GM12878 (cell line): Measurements from ENCODE around the gene ZNF860. TPM values are rescaled to one million over a fixed set of nuclear protein-coding genes. Genes with fewer than 3 reads are reported as not detected.

Experiments used
- ATAC-seq: fragments of 200-7000 bp; cut with Tn5 transposase; 3 replicates; pipeline ENCODE4 v1.9.1; 2020; ENCODE audit warnings: mild to moderate bottlenecking, moderate library complexity
- BruUV-seq: library from RNA; stranded (reverse); fragments of 400-500 nt; replicated peaks from 2 replicates; lab custom pipeline; 2021; lab: Mats Ljungman, UMichigan
- CTCF ChIA-PET: fragments of 300-600 bp; sonication (Branson Sonifier 250); formaldehyde crosslinking; extraction: SDS; loops from one replicate; lab custom pipeline; 2021; ENCODE audit warnings: inconsistent platforms; lab: Yijun Ruan, JAX
- POLR2A ChIA-PET: fragments of 350-600 bp; formaldehyde crosslinking; extraction: SDS; loops from one replicate; lab custom pipeline; 2021; ENCODE audit warnings: inconsistent platforms; lab: Charles Lee
- RAD21 ChIA-PET: fragments of 300-600 bp; sonication (Branson Sonifier 250); formaldehyde crosslinking; loops from one replicate; lab custom pipeline; 2023; ENCODE audit warnings: antibody characterized with exemption; ENCODE audit not compliant: unreplicated experiment; lab: Charles Lee
- SMC1A ChIA-PET: fragments of 300-600 bp; sonication (Branson Sonifier 250); formaldehyde crosslinking; loops from one replicate; lab custom pipeline; 2023; ENCODE audit not compliant: unreplicated experiment, uncharacterized antibody; lab: Charles Lee
- DNase-seq: peaks from one replicate; pipeline ENCODE4 v3.0.0-alpha.2; 2011; ENCODE audit warnings: low read depth, low spot score
- FAIRE-seq: peaks from 3 replicates; lab custom pipeline; 2011; peaks lifted over from hg19 to GRCh38; lab: Jason Lieb, UNC
- H2AFZ ChIP-seq: 2 replicates; pipeline ENCODE4 v1.6.0; 2011; ENCODE audit warnings: low read depth, low read length, control low read depth; ENCODE audit not compliant: control insufficient read depth
- H3K27ac ChIP-seq: 2 replicates; pipeline ENCODE4 v1.5.1; 2011; ENCODE audit warnings: control low read depth; ENCODE audit not compliant: control insufficient read depth, insufficient read depth
- H3K27me3 ChIP-seq, 2 experiments: replicated peaks in 1 of 2; 2 replicates each; pipeline versions ENCODE4 v1.6.0 to v1.6.1; 2011; ENCODE audit warnings: low read length in 1 of 2; ENCODE audit not compliant: control insufficient read depth in 2 of 2, insufficient read depth in 2 of 2
- H3K36me3 ChIP-seq, 2 experiments: 2 replicates each; pipeline ENCODE4 v1.5.1; 2011; ENCODE audit warnings: low read length in 1 of 2; ENCODE audit not compliant: control insufficient read depth in 2 of 2, insufficient read depth in 2 of 2
- H3K4me1 ChIP-seq: 2 replicates; pipeline ENCODE4 v1.6.1; 2011; ENCODE audit warnings: mild to moderate bottlenecking, low read length, moderate library complexity, mixed read lengths; ENCODE audit not compliant: control insufficient read depth, insufficient read depth
- H3K4me2 ChIP-seq: 2 replicates; pipeline ENCODE4 v1.6.0; 2011; ENCODE audit warnings: control low read depth; ENCODE audit not compliant: control insufficient read depth, insufficient read depth
- H3K4me3 ChIP-seq: fragments of 200-600 bp; sonication (generic); 2 replicates; pipeline ENCODE4 v1.5.1; 2016
- H3K79me2 ChIP-seq: 2 replicates; pipeline ENCODE4 v1.6.0; 2011; ENCODE audit warnings: low read length; ENCODE audit not compliant: control insufficient read depth, insufficient read depth
- H3K9ac ChIP-seq: 2 replicates; pipeline ENCODE4 v1.8.0; 2011; ENCODE audit warnings: low read length, control low read depth, mixed read lengths; ENCODE audit not compliant: control insufficient read depth, insufficient read depth
- H3K9me3 ChIP-seq: replicated peaks from 3 replicates; pipeline ENCODE4 v1.5.1; 2011; ENCODE audit warnings: mild to moderate bottlenecking, low read length; ENCODE audit not compliant: control insufficient read depth, insufficient read depth
- H4K20me1 ChIP-seq: 2 replicates; pipeline ENCODE4 v1.6.0; 2011; ENCODE audit not compliant: control insufficient read depth, insufficient read depth
- CBX3 ChIP-seq: fragments of 200-600 bp; sonication (generic); IDR thresholded peaks from 2 replicates; pipeline ENCODE4 v1.6.1; 2016; ENCODE audit warnings: low read depth, borderline replicate concordance
- CBX5 ChIP-seq: sonication (generic); IDR thresholded peaks from 2 replicates; pipeline ENCODE4 v1.6.1; 2016; ENCODE audit warnings: low read depth, moderate library complexity, mild to moderate bottlenecking, inconsistent platforms
- CHD1 ChIP-seq: IDR thresholded peaks from 2 replicates; pipeline ENCODE4 v1.6.1; 2012; ENCODE audit warnings: low read depth, low read length, improper control_type of control experiment
- LARP7 ChIP-seq: fragments of 450-650 bp; IDR thresholded peaks from 2 replicates; pipeline ENCODE4 v1.6.1; 2017; ENCODE audit warnings: mild to moderate bottlenecking
- MTA2 ChIP-seq: fragments of 450-650 bp; IDR thresholded peaks from 2 replicates; pipeline ENCODE4 v1.6.1; 2016; ENCODE audit warnings: low read depth, mild to moderate bottlenecking, moderate library complexity
- MTA3 ChIP-seq: IDR thresholded peaks from 2 replicates; pipeline ENCODE4 v1.6.1; 2012; ENCODE audit warnings: low read length, inconsistent platforms, borderline replicate concordance
- NR2F1 ChIP-seq: fragments of 450-650 bp; conservative IDR thresholded peaks from 2 replicates; pipeline ENCODE4 v1.6.1; 2017; ENCODE audit warnings: mild to moderate bottlenecking
- SUPT20H ChIP-seq: IDR thresholded peaks from 2 replicates; pipeline ENCODE4 v1.6.1; 2011; ENCODE audit warnings: low read depth, mild to moderate bottlenecking, low read length, moderate library complexity, borderline replicate concordance; ENCODE audit not compliant: control insufficient read depth
- YBX1 ChIP-seq: fragments of 450-650 bp; IDR thresholded peaks from 2 replicates; pipeline ENCODE4 v1.6.1; 2016; ENCODE audit warnings: antibody characterized with exemption
- ZNF592 ChIP-seq: fragments of 450-650 bp; IDR thresholded peaks from 2 replicates; pipeline ENCODE4 v1.6.1; 2017; ENCODE audit warnings: mild to moderate bottlenecking, moderate library complexity
- WGBS: methylation state at CpG from one replicate; pipeline ENCODE4 v1.1.6; 2016; ENCODE audit warnings: low lambda C conversion rate; ENCODE audit not compliant: insufficient replicate concordance, insufficient coverage; ENCODE audit errors: missing lambda C conversion rate; 5-methylcytosine and 5-hydroxymethylcytosine counted together
- in situ Hi-C: fragments of 300-500 bp; cut with MboI; formaldehyde crosslinking; loops from 9 replicates; pipeline ENCODE4 v1.14.3; 2018; ENCODE audit warnings: mixed read lengths
- intact Hi-C: fragments of 100-400 bp; cut with micrococcal nuclease; formaldehyde crosslinking; loops from one replicate; pipeline ENCODE4 v1.14.2; 2022; ENCODE audit not compliant: unreplicated experiment
- polyA plus RNA-seq, 11 experiments: library from polyadenylated mRNA; depleted of rRNA in 4 of 11; unstranded in 6 of 11; stranded (reverse) in 5 of 11; fragments of >200 nt; fragmentation: Nextera tagmentation in 4 of 11; fragmentation: Illumina TruSeq in 1 of 11; extraction: Ambion mirVana in 4 of 11; extraction: Trizol in 1 of 11; gene quantifications; 1 replicate in 1 of 11; 2 replicates in 10 of 11; pipeline versions ENCODE4 v1.2.1 to v1.2.3, GENCODE V29; 2011 to 2016; ENCODE audit warnings: inconsistent platforms in 2 of 11, missing spikeins in 2 of 11, low read depth in 1 of 11
- total RNA-seq, 4 experiments: library from RNA; depleted of rRNA in 3 of 4; stranded (reverse); fragments of >200 nt in 3 of 4; fragmentation: Illumina TruSeq in 1 of 4; extraction: Trizol in 1 of 4; gene quantifications; 2 replicates each; pipeline versions ENCODE4 v1.2.1 to v1.2.3, GENCODE V29; 2013 to 2021

ZNF860 gene
- total and polyA plus RNA-seq, 10 of the 15 experiments (the other 5 are each of a cell fraction or from before 2014, with no cell fraction given), result not detected

- Histone ChIP-seq H2AFZ (no peak overlapping the region), H3K4me3 (no peak overlapping the region), H4K20me1 (no peaks in the 10 kb centered on the region), H3K36me3 (no peaks in the 10 kb centered on the region), H3K27me3 (peaks cover 2 to 4% of the 10 kb centered on the region in 2 experiments), H3K4me2 (no peak overlapping the region), H3K9me3 (no peaks in the 10 kb centered on the region; the same call in 2 of the 3 replicates), H3K4me1 (peaks cover 8% of the 10 kb centered on the region), H3K27ac (no peak overlapping the region), H3K79me2 (no peaks in the 10 kb centered on the region), H3K9ac (no peak overlapping the region)
- no peak for TF ChIP-seq YBX1
- TF ChIP-seq CBX3, result no peak
- no peak for TF ChIP-seq MTA3
- no peak for TF ChIP-seq SUPT20H
- TF ChIP-seq CHD1, result no peak
- TF ChIP-seq ZNF592, result no peak
- no peak for TF ChIP-seq CBX5
- TF ChIP-seq NR2F1, result no peak
- no peak for TF ChIP-seq LARP7
- no peak for TF ChIP-seq MTA2
- POLR2A ChIA-PET, result no interaction called here
- SMC1A ChIA-PET, result no interaction called here
- RAD21 ChIA-PET, result no interaction called here
- CTCF ChIA-PET, result no interaction called here
- no peak for FAIRE-seq
- no peak for DNase-seq
- in situ Hi-C loops (no loop called here), intact Hi-C loops (no loop called here)
- no TSS peak for BruUV-seq
- WGBS, result 72% methylated on average over 5 of the region's 5 CpGs
- ATAC-seq, result no peak
Measured at GRCh38 chr3:31974471-31974870, 7.1 kb upstream of the ZNF860 start.
